ENCODE data around the gene KRTAP10-8.
"Not testable (repeated sequence)": the region's sequence is repeated elsewhere in the genome, so short reads cannot be mapped to it uniquely, and the experiment has no call there.

KRTAP10-8 gene

DNA sequence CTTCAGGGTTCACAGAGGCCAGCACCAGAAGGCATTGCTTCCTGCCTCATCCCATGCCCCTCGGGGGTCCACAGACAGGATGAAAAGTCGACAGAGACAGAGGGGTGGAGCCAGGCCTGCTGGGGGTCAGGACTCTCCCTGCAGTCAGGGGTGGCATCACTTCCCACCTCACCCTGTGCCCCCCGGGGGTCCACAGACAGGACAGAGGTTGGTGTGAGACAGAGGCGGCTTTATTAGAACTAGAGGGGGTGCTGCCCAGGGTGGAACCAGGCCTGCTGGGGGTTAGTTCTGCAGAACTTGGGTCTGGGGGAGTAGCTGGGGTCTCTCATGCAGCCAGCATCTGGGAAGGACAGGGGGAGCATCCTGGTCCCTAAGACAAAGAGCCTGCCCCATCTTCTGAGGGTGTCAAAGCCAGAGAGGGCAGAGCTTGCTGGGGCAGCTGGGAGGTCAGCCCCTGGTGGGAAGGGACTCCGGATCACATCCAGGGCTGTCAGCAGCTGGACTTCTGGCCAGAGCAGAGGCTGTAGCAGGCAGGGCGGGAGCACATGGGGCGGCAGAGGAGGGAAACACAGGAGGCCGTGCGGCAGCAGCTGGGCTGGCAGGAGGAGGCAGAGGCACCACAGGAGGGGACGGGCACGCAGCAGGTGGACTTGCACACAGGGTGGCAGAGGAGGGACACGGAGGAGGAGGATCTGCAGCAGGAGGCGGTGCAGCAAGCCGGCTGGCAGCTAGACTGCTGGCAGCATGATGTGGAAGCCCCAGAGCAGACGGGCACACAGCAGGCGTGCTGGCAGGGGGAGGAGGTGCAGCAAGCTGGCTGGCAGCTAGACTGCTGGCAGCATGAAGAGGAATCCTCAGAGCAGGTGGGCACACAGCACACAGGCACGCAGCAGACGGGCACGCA, 20.7 kb upstream of the KRTAP10-8 start:
- not testable (repeated sequence) for H3K4me1 ChIP-seq (ENCODE audit: control insufficient read depth, insufficient read depth, low read length); H3K36me3 ChIP-seq (ENCODE audit: control insufficient read depth in 2 of 2, insufficient read depth in 2 of 2, low read length in 2 of 2); H3K4me3 ChIP-seq (ENCODE audit: low read length in 2 of 2); H3K9me3 ChIP-seq (ENCODE audit: control insufficient read depth in 2 of 2, low read length in 2 of 2); H3K9ac ChIP-seq (ENCODE audit: low read length in 2 of 2); H3K27ac ChIP-seq (ENCODE audit: low read length)
- H3K27me3 ChIP-seq (ENCODE audit: control insufficient read depth in 1 of 2, insufficient read depth in 2 of 2, low read length in 2 of 2), result peaks cover 10 to 15% of the 10 kb centered on the region in 2 donors

DNA sequence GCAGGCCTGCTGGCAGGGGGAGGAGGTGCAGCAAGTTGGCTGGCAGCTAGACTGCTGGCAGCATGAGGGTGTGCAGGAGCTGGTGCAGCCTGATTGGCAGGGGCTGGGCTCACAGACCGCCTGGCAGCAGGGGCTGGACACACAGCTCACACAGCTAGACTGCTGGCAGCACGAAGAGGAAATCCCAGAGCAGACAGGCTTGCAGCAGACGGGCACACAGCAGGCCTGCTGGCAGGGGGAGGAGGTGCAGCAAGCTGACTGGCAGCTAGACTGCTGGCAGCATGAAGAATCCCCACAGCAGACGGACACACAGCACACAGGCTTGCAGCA, 20.1 kb upstream of the KRTAP10-8 start:
- H3K9ac ChIP-seq (ENCODE audit: low read length in 2 of 2), result not testable (repeated sequence)
- peaks cover 9 to 15% of the 10 kb centered on the region in 2 donors for H3K27me3 ChIP-seq (ENCODE audit: control insufficient read depth in 1 of 2, insufficient read depth in 2 of 2, low read length in 2 of 2)

DNA sequence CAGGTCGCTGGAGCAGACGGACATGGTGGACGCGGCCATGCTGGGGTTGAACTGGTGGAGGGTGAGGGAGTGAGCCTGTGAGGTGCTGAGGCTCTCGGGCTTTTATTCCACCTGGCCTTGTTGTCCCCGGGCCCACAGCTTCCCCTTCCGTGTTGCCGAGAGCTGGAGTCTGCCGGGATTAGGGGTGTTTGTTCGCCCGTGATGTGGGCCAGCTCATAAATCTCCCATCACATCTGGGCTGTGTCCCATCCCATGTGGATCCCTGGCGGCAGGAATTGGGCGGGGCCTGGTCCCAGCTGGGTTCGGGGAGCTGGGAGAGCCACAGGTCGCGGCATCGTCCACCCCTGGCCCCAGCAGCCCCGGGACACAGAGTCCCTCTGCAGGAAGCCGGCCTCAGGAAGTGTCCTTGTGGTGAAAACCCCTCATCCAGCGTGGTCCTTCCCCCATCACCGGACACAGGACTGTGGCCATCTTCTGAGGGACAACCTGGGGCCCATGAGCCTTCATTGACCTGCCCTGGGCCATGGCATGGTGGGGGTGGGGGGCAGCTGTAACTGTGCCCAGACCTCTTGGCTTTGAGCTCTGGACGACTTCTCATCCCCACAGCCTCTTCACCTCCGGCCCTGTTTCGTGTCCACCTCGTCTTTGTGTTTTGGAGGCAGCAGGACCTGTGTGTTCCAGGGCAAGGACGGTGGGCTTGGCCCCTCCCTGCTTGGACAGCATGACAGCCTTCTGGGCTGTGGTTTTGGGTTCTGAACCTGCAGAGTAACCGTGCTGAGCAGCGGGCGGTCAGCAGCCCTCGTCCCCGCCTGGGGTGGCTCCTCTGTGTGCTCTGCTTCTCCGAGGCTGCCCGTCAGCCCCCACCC, 19.2 kb upstream of the KRTAP10-8 start, which contains the start of gene KRTAP10-6:
TSS of gene KRTAP10-6 (minus strand) at position 60 of the 866 bp plus-strand sequence. CDS start at position 39, 21 bp downstream.
- H3K4me3 ChIP-seq (ENCODE audit: low read length in 2 of 2), result no peak within 1 kb of the TSS
- no peak within 1 kb of the TSS for H3K9ac ChIP-seq (ENCODE audit: low read length in 2 of 2)
- no peaks in the 10 kb centered on the region for H3K4me1 ChIP-seq (ENCODE audit: control insufficient read depth, insufficient read depth, low read length)
- peaks cover 9 to 15% of the 10 kb centered on the region in 2 donors for H3K27me3 ChIP-seq (ENCODE audit: control insufficient read depth in 1 of 2, insufficient read depth in 2 of 2, low read length in 2 of 2)
- H3K9me3 ChIP-seq (ENCODE audit: control insufficient read depth in 2 of 2, low read length in 2 of 2), result no peaks in the 10 kb centered on the region
- no peaks in the 10 kb centered on the region for H3K36me3 ChIP-seq (ENCODE audit: control insufficient read depth in 2 of 2, insufficient read depth in 2 of 2, low read length in 2 of 2)
- H3K27ac ChIP-seq (ENCODE audit: low read length), result no peak within 1 kb of the TSS

More for the DNA sequence above, 20.1 kb upstream of the KRTAP10-8 start:
- not testable (repeated sequence) for H3K4me1 ChIP-seq (ENCODE audit: control insufficient read depth, insufficient read depth, low read length); H3K36me3 ChIP-seq (ENCODE audit: control insufficient read depth in 2 of 2, insufficient read depth in 2 of 2, low read length in 2 of 2); H3K27ac ChIP-seq (ENCODE audit: low read length); H3K9me3 ChIP-seq (ENCODE audit: control insufficient read depth in 2 of 2, low read length in 2 of 2); H3K4me3 ChIP-seq (ENCODE audit: low read length in 2 of 2)

DNA sequence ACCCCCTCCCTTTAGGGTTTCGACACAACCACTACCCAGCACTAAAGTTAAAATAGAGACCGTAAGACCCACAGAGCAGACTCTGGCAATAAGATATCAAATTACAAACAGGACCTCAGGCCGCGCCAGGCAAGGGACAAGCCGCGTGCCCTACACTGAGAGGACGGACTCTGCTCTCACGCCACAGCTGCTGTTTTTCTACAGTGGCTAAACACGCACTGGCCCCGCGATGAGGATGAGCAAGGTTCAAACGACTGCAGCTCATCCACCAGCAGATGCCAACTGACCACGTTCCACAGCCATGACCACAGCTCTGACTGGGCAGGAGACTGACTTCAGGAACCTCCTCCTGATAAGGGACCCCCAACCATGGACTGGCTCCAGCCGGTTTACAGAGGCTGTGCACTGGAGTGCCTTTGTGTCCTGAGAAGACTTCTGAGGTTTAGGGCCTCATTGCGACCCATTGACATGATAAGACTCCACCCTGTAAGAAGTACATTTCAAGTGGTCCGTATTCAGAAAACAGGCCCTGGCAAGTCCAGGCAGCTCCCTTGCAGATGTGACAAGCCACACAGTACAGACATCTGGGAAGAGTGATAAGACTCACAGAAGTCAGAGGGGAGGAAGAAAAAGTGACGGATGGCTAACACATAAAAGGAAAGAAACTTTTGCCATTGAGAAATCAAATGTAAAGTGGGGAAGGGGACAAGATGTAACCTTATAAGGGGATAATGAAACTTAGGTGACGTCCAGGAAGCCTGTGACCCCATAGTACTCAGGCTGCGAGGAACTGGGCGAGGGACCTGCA, 18.1 kb upstream of the KRTAP10-8 start:
- no peak overlapping the region for H3K27ac ChIP-seq (ENCODE audit: low read length)
- H3K36me3 ChIP-seq (ENCODE audit: control insufficient read depth in 2 of 2, insufficient read depth in 2 of 2, low read length in 2 of 2), result no peaks in the 10 kb centered on the region
- no peaks in the 10 kb centered on the region for H3K4me1 ChIP-seq (ENCODE audit: control insufficient read depth, insufficient read depth, low read length)
- peaks cover 0 to 2% of the 10 kb centered on the region in 2 donors for H3K9me3 ChIP-seq (ENCODE audit: control insufficient read depth in 2 of 2, low read length in 2 of 2)
- peaks cover 9 to 15% of the 10 kb centered on the region in 2 donors for H3K27me3 ChIP-seq (ENCODE audit: control insufficient read depth in 1 of 2, insufficient read depth in 2 of 2, low read length in 2 of 2)
- H3K4me3 ChIP-seq (ENCODE audit: low read length in 2 of 2), result no peak overlapping the region
- H3K9ac ChIP-seq (ENCODE audit: low read length in 2 of 2), result no peak overlapping the region

DNA sequence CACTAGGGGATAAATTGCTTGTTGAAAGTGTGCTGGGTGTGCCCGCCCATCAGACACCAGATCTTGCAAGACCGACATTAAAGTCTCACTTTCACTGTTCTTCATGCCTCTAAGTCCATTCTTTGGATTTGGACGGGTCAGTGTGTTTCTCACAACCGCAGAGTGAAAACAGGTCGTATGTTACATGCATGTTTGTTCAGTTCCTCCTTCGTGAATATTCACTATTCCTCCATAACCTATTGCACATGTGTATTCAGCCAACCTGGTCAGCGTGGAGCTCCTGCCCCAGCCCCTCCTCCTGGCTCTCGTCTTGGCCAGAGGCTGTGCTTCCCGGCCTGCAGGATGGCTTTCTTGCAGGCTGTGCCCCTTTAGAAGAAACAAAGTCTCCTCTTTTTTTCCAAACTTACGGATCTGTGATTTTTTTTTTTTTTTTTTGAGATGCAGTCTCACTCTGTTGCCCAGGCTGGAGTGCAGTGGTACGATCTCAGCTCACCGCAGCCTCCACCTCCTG, 17.4 kb upstream of the KRTAP10-8 start:
- peaks cover 8 to 14% of the 10 kb centered on the region in 2 donors for H3K27me3 ChIP-seq (ENCODE audit: control insufficient read depth in 1 of 2, insufficient read depth in 2 of 2, low read length in 2 of 2)
- H3K36me3 ChIP-seq (ENCODE audit: control insufficient read depth in 2 of 2, insufficient read depth in 2 of 2, low read length in 2 of 2), result no peaks in the 10 kb centered on the region
- H3K4me3 ChIP-seq (ENCODE audit: low read length in 2 of 2), result no peak overlapping the region
- H3K4me1 ChIP-seq (ENCODE audit: control insufficient read depth, insufficient read depth, low read length), result no peaks in the 10 kb centered on the region
- peaks cover 0 to 2% of the 10 kb centered on the region in 2 donors for H3K9me3 ChIP-seq (ENCODE audit: control insufficient read depth in 2 of 2, low read length in 2 of 2)
- no peak overlapping the region for H3K27ac ChIP-seq (ENCODE audit: low read length)
- H3K9ac ChIP-seq (ENCODE audit: low read length in 2 of 2), result no peak overlapping the region

DNA sequence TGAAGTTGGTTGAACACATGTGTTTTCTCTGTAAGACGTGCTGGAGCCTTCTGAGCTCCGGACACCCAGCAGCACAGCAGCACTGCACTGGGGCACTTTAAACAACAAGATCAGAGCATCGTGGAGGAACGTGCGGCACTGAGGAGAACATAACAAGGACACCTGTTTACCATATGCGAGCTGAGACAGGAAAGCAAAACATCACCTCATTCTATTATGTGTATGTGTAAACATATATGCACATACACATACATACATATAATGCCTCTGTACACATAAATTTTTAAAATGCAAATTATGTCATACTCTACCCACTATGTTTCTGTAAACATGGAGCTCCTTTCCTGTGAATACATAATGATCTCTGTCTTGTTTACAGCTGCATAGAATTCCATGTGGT, 16.4 kb upstream of the KRTAP10-8 start:
- H3K27ac ChIP-seq (ENCODE audit: low read length), result no peak overlapping the region
- H3K36me3 ChIP-seq (ENCODE audit: control insufficient read depth in 2 of 2, insufficient read depth in 2 of 2, low read length in 2 of 2), result no peaks in the 10 kb centered on the region
- peaks cover 3 to 14% of the 10 kb centered on the region in 2 donors for H3K27me3 ChIP-seq (ENCODE audit: control insufficient read depth in 1 of 2, insufficient read depth in 2 of 2, low read length in 2 of 2)
- peaks cover 0 to 2% of the 10 kb centered on the region in 2 donors for H3K9me3 ChIP-seq (ENCODE audit: control insufficient read depth in 2 of 2, low read length in 2 of 2)
- H3K4me3 ChIP-seq (ENCODE audit: low read length in 2 of 2), result no peak overlapping the region
- no peaks in the 10 kb centered on the region for H3K4me1 ChIP-seq (ENCODE audit: control insufficient read depth, insufficient read depth, low read length)
- no peak overlapping the region for H3K9ac ChIP-seq (ENCODE audit: low read length in 2 of 2)

DNA sequence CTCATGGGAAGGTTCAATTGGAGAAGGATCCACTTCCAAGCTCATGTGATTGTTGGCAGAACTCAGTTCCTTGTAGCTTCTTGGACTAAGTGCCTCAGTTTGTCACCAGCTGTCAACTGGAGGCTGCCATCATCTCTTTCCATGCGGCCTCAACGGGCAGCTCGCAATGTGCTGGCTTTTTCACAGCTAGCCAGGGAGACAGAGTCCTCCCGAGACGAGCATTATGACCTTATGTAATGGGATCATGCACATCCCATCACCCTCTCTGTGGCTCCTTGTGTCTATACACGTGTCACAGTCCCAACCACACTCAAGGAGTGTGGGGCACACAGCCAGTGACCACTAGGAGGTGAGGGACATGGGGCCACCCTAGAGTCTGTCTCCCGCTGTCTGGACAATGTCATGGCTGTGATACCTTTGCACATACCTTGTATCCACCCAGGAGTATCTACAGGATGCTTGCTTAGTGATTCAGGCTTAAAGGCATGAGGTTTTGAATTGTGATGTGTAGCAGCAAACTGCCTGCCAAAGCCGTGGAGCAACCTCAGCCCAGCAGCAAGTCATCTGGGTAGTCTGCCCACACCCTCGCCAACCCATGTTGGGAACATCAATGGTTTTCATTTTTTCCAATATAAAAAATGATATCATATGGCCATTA, 15.7 kb upstream of the KRTAP10-8 start:
- peaks cover 3 to 14% of the 10 kb centered on the region in 2 donors for H3K27me3 ChIP-seq (ENCODE audit: control insufficient read depth in 1 of 2, insufficient read depth in 2 of 2, low read length in 2 of 2)
- no peak overlapping the region for H3K27ac ChIP-seq (ENCODE audit: low read length)
- H3K4me1 ChIP-seq (ENCODE audit: control insufficient read depth, insufficient read depth, low read length), result no peaks in the 10 kb centered on the region
- no peaks in the 10 kb centered on the region for H3K36me3 ChIP-seq (ENCODE audit: control insufficient read depth in 2 of 2, insufficient read depth in 2 of 2, low read length in 2 of 2)
- H3K9me3 ChIP-seq (ENCODE audit: control insufficient read depth in 2 of 2, low read length in 2 of 2), result peaks cover 0 to 2% of the 10 kb centered on the region in 2 donors
- no peak overlapping the region for H3K9ac ChIP-seq (ENCODE audit: low read length in 2 of 2)
- H3K4me3 ChIP-seq (ENCODE audit: low read length in 2 of 2), result no peak overlapping the region

DNA sequence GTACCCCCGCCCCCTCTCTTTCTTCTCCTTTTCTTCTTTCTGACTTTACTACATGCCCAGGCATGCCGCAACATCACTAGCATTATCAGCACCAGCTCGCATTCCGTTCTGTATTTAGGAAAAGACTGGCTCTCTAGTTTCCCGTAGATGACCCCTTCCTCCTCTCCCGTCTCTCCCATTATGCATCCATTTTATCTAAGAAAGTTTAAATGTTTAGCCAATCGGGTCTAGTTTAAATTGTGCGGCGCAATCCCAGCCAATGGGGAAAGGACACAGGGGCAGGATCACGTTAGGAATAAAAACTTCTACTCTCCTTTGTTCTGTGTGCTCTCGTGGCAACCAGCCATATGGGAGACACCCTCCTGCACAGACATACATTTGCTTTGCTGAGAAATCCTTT, 13.8 kb upstream of the KRTAP10-8 start:
- H3K27ac ChIP-seq (ENCODE audit: low read length), result no peak overlapping the region
- H3K4me1 ChIP-seq (ENCODE audit: control insufficient read depth, insufficient read depth, low read length), result no peaks in the 10 kb centered on the region
- no peak overlapping the region for H3K4me3 ChIP-seq (ENCODE audit: low read length in 2 of 2)
- H3K27me3 ChIP-seq (ENCODE audit: control insufficient read depth in 1 of 2, insufficient read depth in 2 of 2, low read length in 2 of 2), result peaks cover 5 to 12% of the 10 kb centered on the region in 2 donors
- peaks cover 0 to 2% of the 10 kb centered on the region in 2 donors for H3K9me3 ChIP-seq (ENCODE audit: control insufficient read depth in 2 of 2, low read length in 2 of 2)
- no peak overlapping the region for H3K9ac ChIP-seq (ENCODE audit: low read length in 2 of 2)
- no peaks in the 10 kb centered on the region for H3K36me3 ChIP-seq (ENCODE audit: control insufficient read depth in 2 of 2, insufficient read depth in 2 of 2, low read length in 2 of 2)

DNA sequence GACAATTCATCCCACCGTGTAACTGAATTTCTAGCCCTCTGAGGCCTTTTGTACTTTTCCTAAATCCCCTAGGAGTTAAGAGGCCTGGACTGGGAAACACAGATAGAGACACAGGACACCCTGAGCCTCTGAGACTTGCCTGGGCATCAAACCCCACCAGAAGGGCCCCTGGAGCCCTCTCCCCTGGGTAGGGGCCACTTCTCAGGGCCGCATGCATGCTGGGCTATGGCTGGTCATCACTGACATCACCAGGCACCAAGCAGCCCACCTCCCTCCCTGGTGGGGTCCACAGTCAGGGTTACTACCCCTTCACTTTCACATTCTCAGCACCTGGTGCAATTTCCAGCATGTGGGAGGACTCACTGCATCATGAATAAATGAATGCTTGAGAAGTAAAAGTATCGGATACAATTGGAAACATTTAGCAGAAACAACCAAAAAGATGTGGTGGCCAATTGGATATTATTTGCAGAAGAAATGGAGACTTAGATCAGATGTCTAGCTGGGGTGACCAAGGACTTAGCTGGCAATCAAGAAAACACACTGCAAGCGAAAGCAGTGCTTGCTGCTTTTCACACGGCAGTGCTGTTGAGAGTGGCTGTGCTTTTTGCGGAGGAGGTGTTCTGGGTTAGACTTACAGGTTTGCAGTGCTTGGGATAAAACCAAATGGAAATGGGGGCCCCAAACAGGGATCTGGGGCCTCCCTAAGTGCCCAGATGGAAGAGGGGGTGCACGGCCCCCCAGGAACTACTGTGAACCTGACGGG, 12.4 kb upstream of the KRTAP10-8 start:
- H3K4me3 ChIP-seq (ENCODE audit: low read length in 2 of 2), result no peak overlapping the region
- no peaks in the 10 kb centered on the region for H3K36me3 ChIP-seq (ENCODE audit: control insufficient read depth in 2 of 2, insufficient read depth in 2 of 2, low read length in 2 of 2)
- H3K9me3 ChIP-seq (ENCODE audit: control insufficient read depth in 2 of 2, low read length in 2 of 2), result peaks cover 0 to 2% of the 10 kb centered on the region in 2 donors
- no peak overlapping the region for H3K9ac ChIP-seq (ENCODE audit: low read length in 2 of 2)
- H3K4me1 ChIP-seq (ENCODE audit: control insufficient read depth, insufficient read depth, low read length), result no peaks in the 10 kb centered on the region
- H3K27ac ChIP-seq (ENCODE audit: low read length), result no peak overlapping the region
- H3K27me3 ChIP-seq (ENCODE audit: control insufficient read depth in 1 of 2, insufficient read depth in 2 of 2, low read length in 2 of 2), result peaks cover 5 to 21% of the 10 kb centered on the region in 2 donors
